DOHH2 (cell line): Measurements from ENCODE around the gene TLR7.

Experiments
- CTCF ChIP-seq: fragments of 200-600 bp; sonication (generic); IDR thresholded peaks from one replicate; pipeline ENCODE4 v1.5.1; 2014; ENCODE audit warnings: antibody characterized with exemption, mild to moderate bottlenecking, low read depth, low read length; ENCODE audit not compliant: poor library complexity, severe bottlenecking
- EZH2phosphoT487 ChIP-seq: fragments of 200-600 bp; sonication (generic); IDR thresholded peaks from 2 replicates; pipeline ENCODE4 v1.6.1; 2017; ENCODE audit warnings: borderline replicate concordance, mild to moderate bottlenecking, antibody characterized with exemption, low read length, moderate library complexity, mixed read lengths

GRCh38 chrX:12929701-12930100 lies 62.8 kb downstream of the TLR7 start:
- TF ChIP-seq CTCF (no peak), EZH2phosphoT487 (no peak)
